Activated effector memory CD4-positive, alpha-beta T cell treated with anti-CD3 and anti-CD28 coated beads, Interleukin-2, amount 50 U/mL, for 16 hours (primary cell): ENCODE data around the gene ZNF593.

Experiments used
- DNase-seq: peaks from one replicate; pipeline ENCODE4 v3.0.0-alpha.2; 2020

ZNF593 gene

GRCh38 chr1:26171084-26172072 is 1.7 kb downstream of the ZNF593 start, which contains the start of gene ZNF593OS:
ZNF593OS (minus strand) TSS chr1:26171832; CDS start chr1:26171661, 171 bp downstream.
- no peak for DNase-seq

GRCh38 chr1:26175346-26175745 is 5.6 kb downstream of the ZNF593 start:
- no peak for DNase-seq

- DNase-seq: peak; percentile 71
These were observed 7.5 kb downstream of the ZNF593 start, which contains the start of gene CNKSR1 for GRCh38 chr1:26177182-26177684. CNKSR1 (plus strand) TSS chr1:26177491; CDS start chr1:26177548, 57 bp downstream.

- DNase-seq: no peak
These were observed 10.3 kb downstream of the ZNF593 start for GRCh38 chr1:26180010-26180506.

GRCh38 chr1:26181586-26182382 is 12.1 kb downstream of the ZNF593 start:
- no peak for DNase-seq

- DNase-seq: no peak
These were observed 12.6 kb downstream of the ZNF593 start for GRCh38 chr1:26182383-26182696.

- DNase-seq: no peak
These were observed 14.4 kb downstream of the ZNF593 start for GRCh38 chr1:26184086-26184485.

- no peak for DNase-seq
These were observed 15.2 kb downstream of the ZNF593 start for GRCh38 chr1:26184883-26185282.

GRCh38 chr1:26187882-26188281 is 18.2 kb downstream of the ZNF593 start:
- no peak for DNase-seq

- no peak for DNase-seq
These were observed 18.8 kb downstream of the ZNF593 start for GRCh38 chr1:26188477-26188876.

- DNase-seq: no peak
These were observed 19.6 kb downstream of the ZNF593 start for GRCh38 chr1:26189331-26189730.

- DNase-seq: no peak
These were observed 20.1 kb downstream of the ZNF593 start for GRCh38 chr1:26189751-26190275.

GRCh38 chr1:26190373-26190987 is 20.8 kb downstream of the ZNF593 start, which contains the start of gene CATSPER4:
CATSPER4 (plus strand) TSS chr1:26190602; CDS start chr1:26190628, 26 bp downstream.
- DNase-seq: no peak

- no peak for DNase-seq
These were observed 22.0 kb downstream of the ZNF593 start for GRCh38 chr1:26191739-26192138.

GRCh38 chr1:26195805-26196204 is 26.1 kb downstream of the ZNF593 start:
- no peak for DNase-seq

GRCh38 chr1:26197301-26197700 is 27.6 kb downstream of the ZNF593 start:
- DNase-seq: no peak

- no peak for DNase-seq
These were observed 28.1 kb downstream of the ZNF593 start for GRCh38 chr1:26197813-26198212.

- DNase-seq: no peak
These were observed 30.7 kb downstream of the ZNF593 start for GRCh38 chr1:26200413-26200812.

- DNase-seq: no peak
These were observed 34.1 kb downstream of the ZNF593 start for GRCh38 chr1:26203642-26204318.

GRCh38 chr1:26210147-26210870 is 40.6 kb downstream of the ZNF593 start:
- DNase-seq: no peak

GRCh38 chr1:26212726-26213125 is 43.0 kb downstream of the ZNF593 start:
- DNase-seq: no peak
